HG03575 (cell line): ENCODE results near the gene TTYH3.

Experiments
- ATAC-seq: cut with Tn5 transposase; IDR thresholded peaks from one replicate; pipeline ENCODE4 v1.9.1; 2021; ENCODE audit not compliant: unreplicated experiment, insufficient number of reproducible peaks, low FRiP score; ENCODE audit errors: extremely low read depth

TTYH3 gene

DNA sequence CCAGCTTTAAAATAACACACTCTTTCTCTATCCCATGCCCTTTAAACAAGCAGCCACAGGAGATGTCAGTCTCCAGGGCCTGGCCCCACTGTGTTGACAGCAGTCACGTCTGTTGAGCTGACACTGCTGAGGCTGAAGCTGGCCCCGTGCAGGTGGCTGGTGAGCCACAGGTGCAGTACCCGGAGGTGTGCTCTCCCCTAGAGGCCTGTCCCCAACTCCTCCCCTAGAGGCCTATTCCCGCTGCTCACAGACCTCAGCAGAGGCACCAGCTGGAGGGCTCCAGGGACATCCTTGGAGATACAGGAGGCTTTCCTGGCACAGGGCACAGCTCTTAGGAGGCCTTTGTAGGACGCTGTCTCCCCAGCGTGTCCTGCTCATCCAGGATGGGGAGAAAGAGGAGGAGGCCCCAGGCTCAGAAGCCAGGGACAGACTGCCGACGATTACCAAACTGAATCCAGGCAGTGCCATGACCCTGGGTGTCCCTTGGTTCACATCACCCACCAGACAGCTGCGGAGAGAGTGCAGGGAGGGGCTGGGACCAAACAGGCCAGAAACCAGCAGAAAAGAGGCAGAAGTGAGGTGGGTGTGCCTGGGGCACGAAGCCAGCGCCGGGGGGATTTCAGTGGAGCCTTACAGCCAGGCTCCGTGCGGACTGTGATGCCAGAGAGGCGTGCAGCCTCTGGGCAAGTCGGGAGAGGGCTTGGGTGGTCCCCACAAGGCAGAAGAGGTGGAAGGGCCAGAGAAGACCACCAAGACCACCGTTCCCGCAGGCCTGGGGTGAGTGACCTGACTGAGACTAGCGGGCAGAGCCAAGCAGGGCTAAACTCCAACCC, 18.5 kb upstream of the TTYH3 start:
- ATAC-seq, result no peak

DNA sequence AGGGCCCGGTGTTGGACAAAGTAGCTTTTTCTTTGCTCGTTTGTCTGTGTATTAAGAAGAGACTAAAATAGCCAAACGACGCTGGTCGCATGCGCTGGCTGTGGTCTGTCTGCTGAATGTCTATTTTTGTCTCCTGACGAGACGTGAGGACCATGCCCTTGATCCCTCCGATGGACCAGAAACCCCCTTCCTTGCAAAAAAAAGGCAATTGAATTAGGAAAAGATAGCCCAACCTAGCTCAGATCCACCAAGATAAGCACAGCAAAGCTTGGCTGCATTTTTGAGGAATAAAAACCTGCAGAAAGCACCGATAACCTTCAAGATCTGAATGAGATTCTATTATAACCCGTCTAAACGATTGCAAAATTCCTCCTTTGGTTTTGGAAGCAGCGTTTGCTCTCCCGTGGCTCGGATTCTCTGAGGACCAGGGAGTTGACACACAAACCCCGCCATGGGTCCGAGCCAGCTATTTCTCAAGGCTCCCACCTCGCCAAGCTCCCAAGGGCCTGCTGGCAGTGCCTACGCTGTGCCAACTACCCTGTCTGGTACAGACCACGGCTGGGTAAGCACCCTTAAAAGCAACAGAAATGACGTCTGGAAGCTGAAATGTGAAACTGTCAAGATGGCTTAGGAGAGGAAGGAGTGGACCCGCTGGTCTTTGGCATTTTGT, 17.7 kb upstream of the TTYH3 start:
- no peak for ATAC-seq

DNA sequence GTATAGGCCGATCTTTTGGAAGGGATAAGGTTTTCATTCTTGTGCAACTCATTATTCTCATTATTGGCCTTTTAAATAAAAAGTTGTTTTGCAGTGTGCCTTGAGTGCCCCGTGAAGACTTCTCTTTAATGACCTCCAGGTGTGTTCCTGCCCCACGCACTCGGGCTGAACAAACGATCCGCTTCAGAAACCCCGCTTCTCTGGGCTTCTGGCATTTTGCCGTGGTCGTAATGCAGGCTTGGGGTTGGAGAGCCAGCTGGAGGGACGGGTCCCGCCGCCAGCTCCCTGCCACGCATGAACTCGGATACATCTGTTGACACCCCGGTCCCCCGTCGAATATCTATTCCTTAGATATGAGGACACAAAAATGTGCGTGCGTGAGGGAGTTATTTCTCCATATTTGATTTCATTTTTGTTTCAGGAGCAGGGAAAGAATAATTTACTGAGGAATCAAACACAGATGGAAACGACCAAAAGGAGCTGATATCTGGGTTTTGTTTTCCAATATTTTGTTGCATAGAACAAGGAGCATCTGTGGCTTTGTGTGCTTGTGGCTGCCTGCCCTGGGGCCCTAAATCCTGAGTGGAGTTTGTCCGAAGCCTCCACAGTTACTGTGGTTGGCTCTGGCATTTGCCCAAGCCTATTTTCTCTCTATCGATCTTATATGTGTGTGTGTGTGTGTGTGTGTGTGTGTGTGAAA, 17.0 kb upstream of the TTYH3 start:
- ATAC-seq, result no peak

DNA sequence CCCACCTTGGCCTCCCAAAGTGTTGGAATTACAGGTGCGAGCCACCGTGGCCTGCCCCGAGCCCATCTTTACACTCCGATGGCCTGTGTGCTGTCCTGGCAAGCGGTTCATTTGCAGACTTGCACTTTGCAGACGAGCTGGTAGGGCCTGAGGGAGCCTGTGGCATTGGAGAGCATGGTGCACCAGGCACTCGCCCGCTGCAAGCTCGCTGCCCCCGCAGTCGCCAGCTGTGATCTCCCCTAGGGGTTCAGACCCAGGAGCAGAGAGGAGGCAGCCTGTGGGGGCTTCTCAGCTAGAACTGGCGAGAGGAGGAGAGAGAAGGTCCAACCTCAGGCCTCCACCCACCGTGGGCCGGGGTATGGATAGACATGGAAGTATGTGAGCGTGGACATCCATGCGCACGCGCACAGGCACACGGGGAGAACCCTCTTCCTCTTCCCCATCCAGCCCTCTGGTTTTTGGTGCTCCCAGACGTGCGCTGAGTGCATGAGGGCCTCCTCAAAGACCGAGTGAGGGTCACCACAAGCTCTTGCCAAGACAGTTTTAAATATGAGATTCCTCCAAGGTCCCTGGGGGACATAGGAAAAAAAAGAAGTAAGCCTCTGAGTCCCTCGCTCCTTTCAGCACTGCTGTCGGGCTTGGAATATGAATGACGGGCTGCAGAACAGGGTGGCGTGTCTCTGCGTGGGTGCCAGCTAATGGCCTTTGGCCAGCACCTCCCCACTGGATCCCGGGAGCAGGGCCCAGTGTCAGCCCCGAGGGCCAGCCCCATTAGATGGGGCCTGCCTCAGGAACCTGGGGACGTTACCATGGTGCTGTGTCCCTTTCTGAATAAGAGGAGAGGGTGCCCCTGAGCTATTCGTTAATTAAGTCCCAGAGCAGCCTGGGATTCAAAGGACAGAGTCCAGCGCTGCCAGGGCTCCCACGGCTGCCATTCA, 15.1 kb upstream of the TTYH3 start:
- ATAC-seq, result no peak

DNA sequence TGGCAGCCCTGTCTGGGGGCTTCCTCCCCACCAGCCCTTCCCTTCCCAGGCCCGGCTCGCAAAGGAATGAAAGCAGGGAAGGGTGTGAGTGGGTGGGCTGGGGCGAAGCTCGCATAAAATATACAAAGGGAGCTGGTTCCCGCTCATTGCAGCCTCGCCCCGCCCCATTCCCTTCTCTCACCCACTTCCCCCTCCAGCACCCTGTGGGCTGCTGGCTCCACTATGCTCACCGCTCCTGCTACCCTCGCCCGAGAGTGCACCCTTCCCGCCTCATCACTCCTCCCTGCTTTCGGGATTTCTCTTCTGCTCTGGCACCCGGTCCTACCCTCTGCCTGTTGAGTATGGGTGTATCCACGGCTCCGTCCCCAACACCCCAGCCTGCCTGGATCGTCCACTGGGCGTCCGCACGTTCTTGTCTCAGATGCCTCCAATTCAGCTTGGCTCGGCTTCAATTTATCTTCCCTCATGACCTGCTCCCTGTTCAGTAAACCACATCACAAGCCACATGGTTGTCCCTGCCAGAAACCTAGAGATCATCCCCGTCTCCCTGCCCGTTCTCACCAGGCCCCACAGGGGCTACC, 14.4 kb upstream of the TTYH3 start:
- no peak for ATAC-seq

DNA sequence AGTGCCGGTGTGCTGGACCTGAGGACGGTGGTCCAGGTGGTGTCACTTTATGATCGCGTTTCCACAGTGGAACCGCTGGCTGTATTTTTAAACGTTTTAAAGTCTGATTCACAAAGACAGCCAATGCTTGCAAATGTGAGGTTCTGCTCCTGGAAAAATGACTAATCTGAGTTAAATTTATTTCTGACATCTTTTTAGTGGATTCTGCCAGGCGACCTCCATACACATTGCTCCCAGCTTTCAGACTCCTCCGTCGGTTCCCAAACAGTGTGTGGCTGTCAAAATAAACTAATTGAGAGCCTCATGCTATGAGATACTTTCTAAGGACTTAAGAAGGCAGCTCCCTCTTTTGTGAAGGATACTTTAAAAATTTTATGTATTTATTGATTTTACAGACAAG, 12.7 kb upstream of the TTYH3 start:
- no peak for ATAC-seq

DNA sequence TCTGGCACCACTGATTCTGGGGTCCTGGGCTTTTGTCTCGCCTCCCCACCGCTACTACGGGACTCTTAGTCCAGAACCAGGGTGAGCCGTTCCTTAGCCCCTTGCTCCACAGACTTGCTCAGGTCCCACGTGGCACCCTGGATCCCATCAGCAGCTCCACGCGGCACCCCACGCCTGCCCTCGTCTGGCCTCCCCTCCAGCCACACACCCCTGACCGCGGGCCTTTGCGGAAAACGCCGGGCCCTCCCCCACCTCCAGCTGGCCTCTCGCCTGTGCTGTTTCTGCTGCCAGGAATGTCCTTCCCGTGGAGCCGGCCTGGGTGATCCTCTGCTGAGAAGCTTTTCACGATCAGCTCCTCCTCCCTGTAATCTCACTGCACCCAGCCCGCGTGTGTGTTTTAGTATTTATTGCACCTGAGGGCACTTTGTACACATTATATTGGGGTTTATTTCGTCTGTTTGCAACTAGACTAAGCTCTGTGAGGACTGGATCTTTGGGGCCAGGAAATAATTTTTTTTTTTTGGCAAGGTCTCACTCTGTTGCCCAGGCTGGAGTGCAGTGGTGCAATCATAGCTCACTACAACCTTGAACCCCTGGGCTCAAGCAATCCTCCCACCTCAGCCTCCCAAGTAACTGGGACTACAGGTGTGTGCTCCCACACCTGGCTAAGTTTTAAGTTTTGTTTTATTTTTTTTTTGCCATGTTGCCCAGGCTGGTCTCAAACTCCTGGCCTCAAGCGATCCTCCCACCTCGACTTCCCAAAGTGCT, 10.5 kb upstream of the TTYH3 start:
- ATAC-seq, result no peak

DNA sequence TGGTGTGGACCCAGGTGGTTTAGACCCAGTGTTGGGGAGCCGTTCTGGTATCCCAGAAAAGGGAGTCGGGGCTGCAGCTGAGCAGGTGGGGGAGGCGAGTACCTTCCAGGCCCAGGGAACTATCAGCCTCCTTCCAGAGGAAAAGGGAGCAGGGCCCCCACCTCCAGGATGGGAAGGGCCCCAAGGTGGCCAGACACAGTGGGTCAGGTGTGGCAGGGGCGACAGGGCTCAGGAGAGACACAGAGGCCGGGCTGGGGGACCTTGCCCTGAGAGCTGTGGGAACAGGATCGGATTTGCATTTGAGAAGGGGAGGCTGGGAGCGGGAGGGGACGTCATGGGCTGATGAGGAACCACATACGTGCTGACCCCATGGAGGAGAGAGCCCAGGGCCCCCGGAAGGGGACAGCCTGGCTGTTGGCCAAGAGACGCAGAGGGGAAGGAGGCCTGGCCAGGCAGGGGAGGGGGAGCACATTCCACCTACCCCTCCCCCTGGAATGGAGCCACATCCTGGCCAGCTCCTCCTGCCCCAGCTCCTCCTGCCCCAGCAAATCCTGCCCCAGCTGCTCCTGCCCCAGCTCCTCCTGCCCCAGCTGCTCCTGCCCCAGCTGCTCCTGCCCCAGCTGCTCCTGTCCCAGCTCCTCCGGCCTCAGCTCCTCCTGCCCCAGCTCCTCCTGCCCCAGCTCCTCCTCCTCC, 9.7 kb upstream of the TTYH3 start:
- ATAC-seq, result no peak

DNA sequence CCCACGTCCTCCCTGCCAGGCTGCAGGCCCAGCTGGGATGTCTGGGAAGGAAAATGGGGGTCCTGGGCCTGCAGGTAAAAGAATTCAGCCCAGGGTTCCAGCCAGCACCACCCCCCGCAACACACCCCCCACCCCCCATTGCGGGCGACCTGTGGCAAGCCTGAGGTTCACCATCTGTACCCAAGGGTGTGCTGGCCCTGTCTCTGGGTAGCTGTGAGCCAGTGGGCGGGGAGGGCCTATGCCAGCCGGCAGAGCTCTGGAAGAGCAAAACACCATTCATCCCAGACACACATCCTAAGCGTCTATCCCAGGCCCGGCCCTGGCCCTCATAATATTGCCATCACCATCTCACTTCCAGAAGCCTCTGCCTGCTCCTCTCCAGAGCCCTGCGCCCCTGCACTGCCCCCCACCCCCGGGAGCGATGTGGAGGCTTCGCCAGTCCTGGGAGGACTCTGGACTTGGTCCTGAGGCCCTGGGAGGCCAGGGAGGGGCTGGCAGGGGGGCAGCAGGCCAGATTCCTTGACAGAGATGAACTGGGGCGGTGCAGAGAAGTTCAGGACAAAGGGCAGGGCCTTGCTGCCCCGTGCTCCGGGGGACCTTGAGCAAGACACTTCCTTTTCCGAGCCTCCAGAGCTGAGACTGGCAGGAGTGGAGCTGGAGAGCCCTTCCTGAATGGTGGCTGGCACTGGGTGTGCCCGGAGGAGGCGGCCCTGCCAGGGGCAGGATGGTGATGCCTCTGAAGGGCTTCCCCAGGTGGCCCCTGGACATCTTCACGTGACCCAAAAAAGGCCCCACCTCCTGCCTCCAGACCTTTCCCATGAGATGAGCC, 8.7 kb upstream of the TTYH3 start:
- no peak for ATAC-seq

DNA sequence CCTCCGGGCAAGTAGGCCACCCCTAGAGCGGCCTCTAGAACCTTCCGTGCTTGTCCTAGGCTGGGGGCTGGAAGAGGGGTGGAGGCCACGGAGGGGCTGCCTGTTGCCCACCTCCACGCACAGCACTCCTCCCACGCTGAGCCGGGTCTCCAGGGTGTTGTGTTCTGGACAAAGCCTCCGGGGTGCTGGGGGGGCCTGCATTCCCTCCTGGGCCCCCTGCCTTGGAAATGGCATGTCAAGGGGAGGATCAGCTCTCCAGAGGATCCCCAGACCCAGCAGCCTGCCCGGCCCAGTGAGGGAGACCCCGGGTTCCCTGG, 8.1 kb upstream of the TTYH3 start:
- no peak for ATAC-seq

DNA sequence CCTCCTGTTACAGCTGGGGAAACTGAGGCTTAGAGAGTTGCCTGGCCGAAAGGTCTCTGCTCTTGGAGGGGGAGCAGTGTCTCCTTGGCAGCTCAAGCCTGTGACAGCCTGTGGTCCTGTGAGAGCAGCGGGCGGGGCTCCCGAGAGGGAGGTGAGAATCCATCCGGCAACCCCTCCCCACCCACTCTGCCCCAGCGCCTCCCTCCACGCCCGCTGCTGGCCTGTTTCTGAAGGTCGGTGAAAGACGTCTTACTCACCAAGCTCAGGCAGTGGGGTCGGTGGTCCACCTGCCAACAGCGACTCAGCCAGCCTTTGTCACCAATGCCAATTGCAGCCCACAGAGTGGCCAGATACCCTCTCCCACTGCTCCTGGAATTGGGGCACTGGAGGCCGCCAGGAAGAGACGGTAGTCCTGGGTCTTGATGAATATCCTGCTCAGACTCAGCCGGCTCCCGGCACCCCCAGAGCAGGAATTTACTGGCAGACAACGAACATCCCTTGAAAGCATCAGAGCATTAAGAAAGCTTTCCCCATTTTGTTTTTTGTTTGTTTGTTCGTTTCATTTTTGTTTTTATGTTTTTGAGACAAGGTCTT, 7.4 kb upstream of the TTYH3 start:
- ATAC-seq, result no peak

DNA sequence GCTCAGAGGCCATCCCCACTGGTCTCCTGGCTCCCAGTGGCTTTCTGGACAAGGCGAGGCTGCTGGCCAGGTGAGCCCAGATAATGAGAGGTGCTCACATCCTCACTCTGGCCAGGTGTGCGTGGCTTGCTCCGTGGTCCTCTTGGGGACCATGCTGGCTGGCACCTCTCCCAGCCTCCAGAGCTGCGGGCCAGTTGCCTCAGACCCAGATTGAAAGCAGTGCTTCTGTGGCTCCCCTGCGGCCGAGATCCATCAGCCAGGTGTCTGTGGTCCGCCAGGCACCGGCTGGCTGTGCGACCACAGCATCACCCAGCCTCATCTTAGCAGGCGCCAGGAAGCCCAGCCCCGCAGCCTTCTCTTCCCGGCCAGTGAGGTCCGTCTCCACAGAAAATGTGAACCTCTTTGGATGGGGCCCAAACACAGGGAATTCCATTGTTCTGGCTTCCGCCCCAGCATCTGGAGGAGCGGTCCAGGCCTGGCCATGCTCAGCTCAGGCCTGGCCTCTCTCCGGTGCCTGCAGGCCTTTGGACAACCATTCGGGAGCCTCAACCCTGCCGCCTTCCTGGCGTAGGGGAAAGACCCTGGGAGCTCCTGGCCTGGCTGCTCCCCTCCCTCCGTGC, 5.2 kb upstream of the TTYH3 start:
- ATAC-seq, result no peak

DNA sequence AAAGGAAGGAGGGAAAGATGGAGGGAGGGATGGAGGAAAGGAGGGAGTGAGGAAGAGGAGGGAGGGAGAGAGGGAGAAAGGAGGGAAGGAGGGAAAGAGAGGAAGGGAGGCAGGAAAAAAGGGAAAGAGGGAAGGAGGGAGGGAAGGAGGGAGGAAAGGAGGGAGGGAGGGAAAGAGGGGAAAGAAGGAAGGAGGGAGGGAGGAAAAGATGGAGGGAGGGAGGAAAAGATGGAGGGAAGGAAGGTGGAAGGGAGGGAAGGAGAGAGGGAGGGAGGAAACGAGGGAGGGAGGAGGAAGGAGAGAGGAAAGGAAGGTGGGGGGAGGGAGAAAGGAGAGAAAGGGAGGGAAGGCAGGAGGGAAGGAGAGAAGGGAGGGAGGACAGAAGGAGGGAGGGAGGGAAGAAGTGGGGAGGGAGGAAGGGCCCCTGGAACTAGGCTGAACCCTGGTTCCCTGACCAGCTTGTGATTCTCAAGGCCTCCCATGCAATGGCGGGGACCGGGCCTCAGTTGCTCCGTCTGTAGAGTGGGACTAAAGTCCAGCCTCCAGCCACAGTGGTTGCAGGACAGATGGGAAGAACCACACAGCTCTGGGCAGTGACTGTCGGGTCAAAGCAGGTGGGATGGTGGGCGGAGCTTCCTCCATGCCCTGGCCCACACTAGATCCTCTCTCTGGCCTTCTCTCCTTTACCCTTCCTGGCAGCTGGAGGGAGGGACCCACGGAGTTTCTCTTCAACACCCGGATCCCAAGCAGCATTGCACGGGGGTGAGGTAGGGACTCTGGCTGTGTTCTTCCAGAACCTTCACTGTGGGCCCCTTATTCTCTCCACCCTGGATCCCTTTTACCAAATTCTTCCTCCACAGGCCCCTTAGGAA, 4.3 kb upstream of the TTYH3 start:
- no peak for ATAC-seq

DNA sequence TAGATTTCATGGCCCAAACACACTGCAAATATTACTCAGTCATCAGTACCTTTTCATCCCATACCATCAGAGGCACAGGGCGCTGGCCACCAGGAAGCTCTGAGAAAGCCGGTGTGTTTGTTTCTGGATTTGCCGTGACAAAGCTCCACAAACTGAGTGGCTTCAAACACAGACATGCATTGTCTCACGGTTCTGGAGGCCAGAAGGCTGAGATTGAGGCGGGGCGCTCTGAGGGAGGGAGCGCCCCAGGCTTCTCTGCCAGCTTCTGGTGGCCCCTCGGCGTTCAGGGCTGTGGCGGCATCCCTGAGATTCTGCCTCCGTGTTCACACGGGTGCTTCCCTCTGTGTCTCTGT, 3.7 kb upstream of the TTYH3 start:
- ATAC-seq, result no peak

DNA sequence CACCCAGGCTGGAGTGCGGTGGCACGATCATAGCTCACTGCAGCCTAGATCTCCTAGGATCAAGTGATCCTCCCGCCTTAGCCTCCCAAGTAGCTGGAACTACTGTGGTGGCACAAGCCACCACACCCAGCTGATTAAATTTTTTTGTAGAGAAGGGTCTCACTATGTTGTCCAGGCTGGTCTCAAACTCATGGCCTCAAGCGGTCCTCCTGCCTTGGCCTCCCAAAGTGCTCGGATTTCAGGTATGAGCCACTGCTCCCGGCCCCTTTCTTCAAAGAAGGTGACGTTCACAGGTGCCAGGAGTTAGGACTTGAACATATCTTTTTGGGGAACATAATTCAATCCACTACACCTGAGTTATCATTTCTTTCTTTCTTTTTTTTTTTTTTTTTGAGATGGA, 2.9 kb upstream of the TTYH3 start:
- no peak for ATAC-seq
